GM12878 (cell line): ENCODE measurements around the gene FJX1.

Experiments
- BACH1 ChIP-seq: fragments of 450-650 bp; IDR thresholded peaks from 2 replicates; pipeline ENCODE4 v1.6.1; 2017; ENCODE audit warnings: mild to moderate bottlenecking, borderline replicate concordance
- BHLHE40 ChIP-seq, 2 experiments: fragments of 450-650 bp in 1 of 2; IDR thresholded peaks; 2 replicates each; pipeline ENCODE4 v1.6.1; 2011 to 2017; ENCODE audit warnings: low read depth in 2 of 2, borderline replicate concordance in 1 of 2, improper control_type of control experiment in 1 of 2, low read length in 1 of 2, mild to moderate bottlenecking in 1 of 2
- CTCF ChIP-seq, 3 experiments: IDR thresholded peaks in 2 of 3; conservative IDR thresholded peaks in 1 of 3; 2 replicates each; pipeline ENCODE4 v1.5.1; 2011; ENCODE audit warnings: low read depth in 3 of 3, low read length in 3 of 3, mild to moderate bottlenecking in 3 of 3, control low read depth in 2 of 3, moderate library complexity in 2 of 3, inconsistent platforms in 1 of 3, mixed read lengths in 1 of 3; ENCODE audit not compliant: control insufficient read depth in 2 of 3, insufficient read depth in 1 of 3; ENCODE audit errors: extremely low read depth in 1 of 3
- FOS ChIP-seq: IDR thresholded peaks from 3 replicates; pipeline ENCODE4 v1.6.1; 2011; ENCODE audit warnings: borderline replicate concordance; ENCODE audit not compliant: insufficient read length; ENCODE audit errors: extremely low read depth
- NFYB ChIP-seq: IDR thresholded peaks from 2 replicates; pipeline ENCODE4 v1.6.1; 2011; ENCODE audit warnings: low read depth, mild to moderate bottlenecking, low read length, improper control_type of control experiment, moderate library complexity; ENCODE audit not compliant: insufficient read depth
- POLR2A ChIP-seq: IDR thresholded peaks from 2 replicates; pipeline ENCODE4 v1.6.1; 2011; ENCODE audit warnings: low read depth, mild to moderate bottlenecking, low read length
- RBBP5 ChIP-seq: fragments of 200-600 bp; sonication (generic); conservative IDR thresholded peaks from 2 replicates; pipeline ENCODE4 v1.6.1; 2016

GRCh38 chr11:35608502-35608901 is 9.8 kb upstream of the FJX1 start:
- no peak for TF ChIP-seq CTCF (IDR thresholded peaks at IDR 0.05 in 2 of 3, conservative IDR thresholded peaks at IDR 0.05 in 1 of 3; ENCODE audit: control insufficient read depth in 2 of 3, extremely low read depth in 1 of 3, insufficient read depth in 1 of 3, low read depth in 3 of 3, low read length in 3 of 3)
- no peak for TF ChIP-seq POLR2A
- TF ChIP-seq BHLHE40 (IDR thresholded peaks at IDR 0.05; ENCODE audit: borderline replicate concordance in 1 of 2, low read depth in 2 of 2, low read length in 1 of 2), result no peak
- TF ChIP-seq NFYB, result no peak
- TF ChIP-seq FOS, result no peak
- TF ChIP-seq BACH1, result no peak
- TF ChIP-seq RBBP5, result no peak
